ENCODE results near the gene COL27A1. TPM values are rescaled to one million over a fixed set of nuclear protein-coding genes. Genes with fewer than 3 reads are reported as not detected.

The COL27A1 gene
- total and polyA plus RNA-seq, 2 experiments from 2014 or later = 10.5 to 18.0 TPM

DNA sequence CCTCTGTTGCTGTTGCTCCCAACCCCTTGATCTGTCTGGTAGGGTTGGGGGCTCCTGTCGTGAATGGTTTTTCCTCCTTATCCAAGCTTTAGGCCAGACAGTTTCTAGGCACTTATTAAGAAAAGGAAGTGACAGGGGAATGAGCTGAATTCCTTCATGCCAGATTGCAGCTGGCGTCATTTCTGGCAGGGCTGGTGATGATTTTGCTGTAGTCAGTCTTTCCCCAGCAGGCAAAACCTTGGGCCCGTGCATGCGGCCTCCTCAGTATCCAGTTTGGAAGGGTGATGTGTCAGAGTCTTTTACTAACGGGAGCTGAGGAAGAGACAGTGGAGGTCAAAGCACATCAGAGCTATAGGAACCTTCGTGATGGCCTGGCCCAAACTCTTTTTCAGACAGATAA, 58.8 kb downstream of the COL27A1 start:
- Histone ChIP-seq H3K79me2 (replicated peaks; ENCODE audit: insufficient read depth) (no peaks in the 10 kb centered on the region), H3K4me3 (no peak overlapping the region), H3K4me1 (ENCODE audit: insufficient read depth) (no peaks in the 10 kb centered on the region), H3K4me2 (no peak overlapping the region), H4K20me1 (replicated peaks; ENCODE audit: insufficient read depth) (no peaks in the 10 kb centered on the region), H2AFZ (no peak overlapping the region), H3K9me2 (ENCODE audit: insufficient read depth) (no peaks in the 10 kb centered on the region), H3K27me3 (ENCODE audit: insufficient read depth) (no peaks in the 10 kb centered on the region), H3F3A (replicated peaks; ENCODE audit: low read depth) (no peaks in the 10 kb centered on the region), H3K27ac (ENCODE audit: low read depth) (no peak overlapping the region), H3K36me3 (ENCODE audit: insufficient read depth) (no peaks in the 10 kb centered on the region)
- no peak overlapping the region for H3K4me3 Mint-ChIP-seq
- H3K4me1 Mint-ChIP-seq = peaks cover 3% of the 10 kb centered on the region; the same call in 1 of the 3 replicates
- TF ChIP-seq, protein P1, sequence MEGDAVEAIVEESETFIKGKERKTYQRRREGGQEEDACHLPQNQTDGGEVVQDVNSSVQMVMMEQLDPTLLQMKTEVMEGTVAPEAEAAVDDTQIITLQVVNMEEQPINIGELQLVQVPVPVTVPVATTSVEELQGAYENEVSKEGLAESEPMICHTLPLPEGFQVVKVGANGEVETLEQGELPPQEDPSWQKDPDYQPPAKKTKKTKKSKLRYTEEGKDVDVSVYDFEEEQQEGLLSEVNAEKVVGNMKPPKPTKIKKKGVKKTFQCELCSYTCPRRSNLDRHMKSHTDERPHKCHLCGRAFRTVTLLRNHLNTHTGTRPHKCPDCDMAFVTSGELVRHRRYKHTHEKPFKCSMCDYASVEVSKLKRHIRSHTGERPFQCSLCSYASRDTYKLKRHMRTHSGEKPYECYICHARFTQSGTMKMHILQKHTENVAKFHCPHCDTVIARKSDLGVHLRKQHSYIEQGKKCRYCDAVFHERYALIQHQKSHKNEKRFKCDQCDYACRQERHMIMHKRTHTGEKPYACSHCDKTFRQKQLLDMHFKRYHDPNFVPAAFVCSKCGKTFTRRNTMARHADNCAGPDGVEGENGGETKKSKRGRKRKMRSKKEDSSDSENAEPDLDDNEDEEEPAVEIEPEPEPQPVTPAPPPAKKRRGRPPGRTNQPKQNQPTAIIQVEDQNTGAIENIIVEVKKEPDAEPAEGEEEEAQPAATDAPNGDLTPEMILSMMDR (conservative IDR thresholded peaks at IDR 0.05; ENCODE audit: low read depth in 2 of 2) = no peak
- TF ChIP-seq EZH2phosphoT487 (IDR thresholded peaks at IDR 0.05; ENCODE audit: unreplicated experiment) (no peak), EZH2 (IDR thresholded peaks at IDR 0.05; ENCODE audit: low read depth, unreplicated experiment) (no peak), ZNF114 (CRISPR knock-in tag; IDR thresholded peaks at IDR 0.05) (no peak), STAT1 (IDR thresholded peaks at IDR 0.05; ENCODE audit: unreplicated experiment) (no peak), ZNF331 (CRISPR knock-in tag; IDR thresholded peaks at IDR 0.05; ENCODE audit: low read depth) (no peak), POLR2AphosphoS5 (IDR thresholded peaks at IDR 0.05; ENCODE audit: low read depth) (no peak), JUNB (IDR thresholded peaks at IDR 0.05; ENCODE audit: unreplicated experiment) (no peak), CREB1 (CRISPR knock-in tag; IDR thresholded peaks at IDR 0.05; ENCODE audit: low read depth) (no peak), NANOG (IDR thresholded peaks at IDR 0.05; ENCODE audit: borderline replicate concordance) (no peak)
- TF ChIP-seq, protein P2, sequence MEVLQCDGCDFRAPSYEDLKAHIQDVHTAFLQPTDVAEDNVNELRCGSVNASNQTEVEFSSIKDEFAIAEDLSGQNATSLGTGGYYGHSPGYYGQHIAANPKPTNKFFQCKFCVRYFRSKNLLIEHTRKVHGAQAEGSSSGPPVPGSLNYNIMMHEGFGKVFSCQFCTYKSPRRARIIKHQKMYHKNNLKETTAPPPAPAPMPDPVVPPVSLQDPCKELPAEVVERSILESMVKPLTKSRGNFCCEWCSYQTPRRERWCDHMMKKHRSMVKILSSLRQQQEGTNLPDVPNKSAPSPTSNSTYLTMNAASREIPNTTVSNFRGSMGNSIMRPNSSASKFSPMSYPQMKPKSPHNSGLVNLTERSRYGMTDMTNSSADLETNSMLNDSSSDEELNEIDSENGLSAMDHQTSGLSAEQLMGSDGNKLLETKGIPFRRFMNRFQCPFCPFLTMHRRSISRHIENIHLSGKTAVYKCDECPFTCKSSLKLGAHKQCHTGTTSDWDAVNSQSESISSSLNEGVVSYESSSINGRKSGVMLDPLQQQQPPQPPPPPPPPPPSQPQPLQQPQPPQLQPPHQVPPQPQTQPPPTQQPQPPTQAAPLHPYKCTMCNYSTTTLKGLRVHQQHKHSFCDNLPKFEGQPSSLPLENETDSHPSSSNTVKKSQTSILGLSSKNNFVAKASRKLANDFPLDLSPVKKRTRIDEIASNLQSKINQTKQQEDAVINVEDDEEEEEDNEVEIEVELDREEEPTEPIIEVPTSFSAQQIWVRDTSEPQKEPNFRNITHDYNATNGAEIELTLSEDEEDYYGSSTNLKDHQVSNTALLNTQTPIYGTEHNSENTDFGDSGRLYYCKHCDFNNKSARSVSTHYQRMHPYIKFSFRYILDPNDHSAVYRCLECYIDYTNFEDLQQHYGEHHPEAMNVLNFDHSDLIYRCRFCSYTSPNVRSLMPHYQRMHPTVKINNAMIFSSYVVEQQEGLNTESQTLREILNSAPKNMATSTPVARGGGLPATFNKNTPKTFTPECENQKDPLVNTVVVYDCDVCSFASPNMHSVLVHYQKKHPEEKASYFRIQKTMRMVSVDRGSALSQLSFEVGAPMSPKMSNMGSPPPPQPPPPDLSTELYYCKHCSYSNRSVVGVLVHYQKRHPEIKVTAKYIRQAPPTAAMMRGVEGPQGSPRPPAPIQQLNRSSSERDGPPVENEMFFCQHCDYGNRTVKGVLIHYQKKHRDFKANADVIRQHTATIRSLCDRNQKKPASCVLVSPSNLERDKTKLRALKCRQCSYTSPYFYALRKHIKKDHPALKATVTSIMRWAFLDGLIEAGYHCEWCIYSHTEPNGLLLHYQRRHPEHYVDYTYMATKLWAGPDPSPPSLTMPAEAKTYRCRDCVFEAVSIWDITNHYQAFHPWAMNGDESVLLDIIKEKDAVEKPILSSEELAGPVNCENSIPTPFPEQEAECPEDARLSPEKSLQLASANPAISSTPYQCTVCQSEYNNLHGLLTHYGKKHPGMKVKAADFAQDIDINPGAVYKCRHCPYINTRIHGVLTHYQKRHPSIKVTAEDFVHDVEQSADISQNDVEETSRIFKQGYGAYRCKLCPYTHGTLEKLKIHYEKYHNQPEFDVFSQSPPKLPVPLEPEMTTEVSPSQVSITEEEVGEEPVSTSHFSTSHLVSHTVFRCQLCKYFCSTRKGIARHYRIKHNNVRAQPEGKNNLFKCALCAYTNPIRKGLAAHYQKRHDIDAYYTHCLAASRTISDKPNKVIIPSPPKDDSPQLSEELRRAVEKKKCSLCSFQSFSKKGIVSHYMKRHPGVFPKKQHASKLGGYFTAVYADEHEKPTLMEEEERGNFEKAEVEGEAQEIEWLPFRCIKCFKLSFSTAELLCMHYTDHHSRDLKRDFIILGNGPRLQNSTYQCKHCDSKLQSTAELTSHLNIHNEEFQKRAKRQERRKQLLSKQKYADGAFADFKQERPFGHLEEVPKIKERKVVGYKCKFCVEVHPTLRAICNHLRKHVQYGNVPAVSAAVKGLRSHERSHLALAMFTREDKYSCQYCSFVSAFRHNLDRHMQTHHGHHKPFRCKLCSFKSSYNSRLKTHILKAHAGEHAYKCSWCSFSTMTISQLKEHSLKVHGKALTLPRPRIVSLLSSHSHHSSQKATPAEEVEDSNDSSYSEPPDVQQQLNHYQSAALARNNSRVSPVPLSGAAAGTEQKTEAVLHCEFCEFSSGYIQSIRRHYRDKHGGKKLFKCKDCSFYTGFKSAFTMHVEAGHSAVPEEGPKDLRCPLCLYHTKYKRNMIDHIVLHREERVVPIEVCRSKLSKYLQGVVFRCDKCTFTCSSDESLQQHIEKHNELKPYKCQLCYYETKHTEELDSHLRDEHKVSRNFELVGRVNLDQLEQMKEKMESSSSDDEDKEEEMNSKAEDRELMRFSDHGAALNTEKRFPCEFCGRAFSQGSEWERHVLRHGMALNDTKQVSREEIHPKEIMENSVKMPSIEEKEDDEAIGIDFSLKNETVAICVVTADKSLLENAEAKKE (CRISPR knock-in tag; IDR thresholded peaks at IDR 0.05) = no peak
- TF ChIP-seq, protein P3, sequence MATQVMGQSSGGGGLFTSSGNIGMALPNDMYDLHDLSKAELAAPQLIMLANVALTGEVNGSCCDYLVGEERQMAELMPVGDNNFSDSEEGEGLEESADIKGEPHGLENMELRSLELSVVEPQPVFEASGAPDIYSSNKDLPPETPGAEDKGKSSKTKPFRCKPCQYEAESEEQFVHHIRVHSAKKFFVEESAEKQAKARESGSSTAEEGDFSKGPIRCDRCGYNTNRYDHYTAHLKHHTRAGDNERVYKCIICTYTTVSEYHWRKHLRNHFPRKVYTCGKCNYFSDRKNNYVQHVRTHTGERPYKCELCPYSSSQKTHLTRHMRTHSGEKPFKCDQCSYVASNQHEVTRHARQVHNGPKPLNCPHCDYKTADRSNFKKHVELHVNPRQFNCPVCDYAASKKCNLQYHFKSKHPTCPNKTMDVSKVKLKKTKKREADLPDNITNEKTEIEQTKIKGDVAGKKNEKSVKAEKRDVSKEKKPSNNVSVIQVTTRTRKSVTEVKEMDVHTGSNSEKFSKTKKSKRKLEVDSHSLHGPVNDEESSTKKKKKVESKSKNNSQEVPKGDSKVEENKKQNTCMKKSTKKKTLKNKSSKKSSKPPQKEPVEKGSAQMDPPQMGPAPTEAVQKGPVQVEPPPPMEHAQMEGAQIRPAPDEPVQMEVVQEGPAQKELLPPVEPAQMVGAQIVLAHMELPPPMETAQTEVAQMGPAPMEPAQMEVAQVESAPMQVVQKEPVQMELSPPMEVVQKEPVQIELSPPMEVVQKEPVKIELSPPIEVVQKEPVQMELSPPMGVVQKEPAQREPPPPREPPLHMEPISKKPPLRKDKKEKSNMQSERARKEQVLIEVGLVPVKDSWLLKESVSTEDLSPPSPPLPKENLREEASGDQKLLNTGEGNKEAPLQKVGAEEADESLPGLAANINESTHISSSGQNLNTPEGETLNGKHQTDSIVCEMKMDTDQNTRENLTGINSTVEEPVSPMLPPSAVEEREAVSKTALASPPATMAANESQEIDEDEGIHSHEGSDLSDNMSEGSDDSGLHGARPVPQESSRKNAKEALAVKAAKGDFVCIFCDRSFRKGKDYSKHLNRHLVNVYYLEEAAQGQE (IDR thresholded peaks at IDR 0.05; ENCODE audit: unreplicated experiment) = no peak
- TF ChIP-seq, protein P4, sequence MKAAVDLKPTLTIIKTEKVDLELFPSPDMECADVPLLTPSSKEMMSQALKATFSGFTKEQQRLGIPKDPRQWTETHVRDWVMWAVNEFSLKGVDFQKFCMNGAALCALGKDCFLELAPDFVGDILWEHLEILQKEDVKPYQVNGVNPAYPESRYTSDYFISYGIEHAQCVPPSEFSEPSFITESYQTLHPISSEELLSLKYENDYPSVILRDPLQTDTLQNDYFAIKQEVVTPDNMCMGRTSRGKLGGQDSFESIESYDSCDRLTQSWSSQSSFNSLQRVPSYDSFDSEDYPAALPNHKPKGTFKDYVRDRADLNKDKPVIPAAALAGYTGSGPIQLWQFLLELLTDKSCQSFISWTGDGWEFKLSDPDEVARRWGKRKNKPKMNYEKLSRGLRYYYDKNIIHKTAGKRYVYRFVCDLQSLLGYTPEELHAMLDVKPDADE (IDR thresholded peaks at IDR 0.05) = no peak
- DNase-seq (ENCODE audit: low spot score) (no peak), ATAC-seq (no peak)
- no peak overlapping the region for H3K27ac Mint-ChIP-seq
- peaks cover 3% of the 10 kb centered on the region; the same call in 1 of the 3 replicates for H3K36me3 Mint-ChIP-seq (ENCODE audit: low read depth)
- H3K9me3 Mint-ChIP-seq = no peaks in the 10 kb centered on the region
- peaks cover 8% of the 10 kb centered on the region for H3K27me3 Mint-ChIP-seq (ENCODE audit: insufficient read depth, low read depth, poor library complexity)

All from GM23338 (cell line).